Left ventricle myocardium inferior (tissue), 1 donor: ENCODE measurements around the gene SEC14L5. TPM values are rescaled to one million over a fixed set of nuclear protein-coding genes. Genes with fewer than 3 reads are reported as not detected.

Experiments
- DNase-seq: peaks from one replicate; pipeline ENCODE4 v3.0.0-alpha.2; 2020
- H3K27ac ChIP-seq: fragments of 200-600 bp; replicated peaks from 2 replicates; pipeline ENCODE4 v1.8.0; 2021
- H3K27me3 ChIP-seq: fragments of 200-600 bp; 2 replicates; pipeline ENCODE4 v1.8.0; 2021; ENCODE audit warnings: low read depth
- H3K36me3 ChIP-seq: fragments of 200-600 bp; 2 replicates; pipeline ENCODE4 v1.8.0; 2021
- H3K4me1 ChIP-seq: fragments of 200-600 bp; 2 replicates; pipeline ENCODE4 v1.8.0; 2021
- H3K4me3 ChIP-seq: fragments of 200-600 bp; 2 replicates; pipeline ENCODE4 v1.8.0; 2021; ENCODE audit warnings: mild to moderate bottlenecking, moderate library complexity
- H3K9me3 ChIP-seq: fragments of 200-600 bp; replicated peaks from 2 replicates; pipeline ENCODE4 v1.8.0; 2021
- CTCF ChIP-seq: fragments of 200-600 bp; IDR thresholded peaks from 2 replicates; pipeline ENCODE4 v1.8.0; 2021; ENCODE audit warnings: antibody characterized with exemption, mild to moderate bottlenecking, borderline replicate concordance
- intact Hi-C: fragments of 100-400 bp; cut with micrococcal nuclease; formaldehyde crosslinking; loops from one replicate; pipeline ENCODE4 v1.11.0; 2022
- total RNA-seq: library from RNA; stranded (reverse); fragmentation: NEBNext Ultra II Directional; extraction: Animal tissue kit (Norgen Biotek cat#: 25700); gene quantifications from one replicate; pipeline ENCODE4 v1.2.1, GENCODE V29; 2021
- donor health status: DM: no; HTN: yes; CAD: no; lungs with severe emphysema.

The SEC14L5 gene
- total RNA-seq, 1 donor from 2014 or later = 15.5 TPM

- no peak for DNase-seq
- intact Hi-C loops = no loop called here
- peak overlapping the region; percentile 17 for H3K27ac ChIP-seq
Observed at GRCh38 chr16:5018793-5019192, 60.7 kb downstream of the SEC14L5 start.

GRCh38 chr16:5019775-5020174, 61.6 kb downstream of the SEC14L5 start:
- Histone ChIP-seq H3K9me3 (no peaks in the 10 kb centered on the region), H3K4me3 (no peak overlapping the region), H3K4me1 (peaks cover 5% of the 10 kb centered on the region), H3K27ac (no peak overlapping the region), H3K27me3 (no peaks in the 10 kb centered on the region), H3K36me3 (no peaks in the 10 kb centered on the region)
- no peak for DNase-seq
- intact Hi-C loops = no loop called here
- TF ChIP-seq CTCF = no peak

More at GRCh38 chr16:5018793-5019192, 60.7 kb downstream of the SEC14L5 start:
- H3K4me3 ChIP-seq = no peak overlapping the region
- no peaks in the 10 kb centered on the region for H3K4me1 ChIP-seq
- H3K36me3 ChIP-seq = no peaks in the 10 kb centered on the region
- no peak for TF ChIP-seq CTCF
- no peaks in the 10 kb centered on the region for H3K27me3 ChIP-seq
- no peaks in the 10 kb centered on the region for H3K9me3 ChIP-seq

DNA sequence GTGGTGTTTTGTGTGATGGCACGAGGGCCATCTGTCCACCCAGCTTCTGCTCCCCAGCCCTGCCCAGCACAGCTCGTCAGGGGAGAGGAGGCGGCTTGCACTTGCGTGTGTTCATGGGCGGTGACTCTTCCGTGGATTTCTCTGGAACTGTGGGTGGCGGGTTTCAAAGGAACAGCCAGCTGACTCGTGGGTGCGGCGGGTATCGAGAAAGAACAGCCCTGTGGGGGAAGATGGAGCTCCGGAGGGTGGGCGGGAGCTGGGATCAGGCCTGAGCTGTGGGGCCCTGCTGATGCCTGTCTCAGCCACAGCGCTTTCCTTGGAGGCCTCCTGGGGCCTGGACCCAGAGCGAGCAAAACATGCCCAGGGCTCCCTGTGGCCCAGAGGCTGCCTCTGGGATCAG, 62.4 kb downstream of the SEC14L5 start:
- TF ChIP-seq CTCF = no peak

DNA sequence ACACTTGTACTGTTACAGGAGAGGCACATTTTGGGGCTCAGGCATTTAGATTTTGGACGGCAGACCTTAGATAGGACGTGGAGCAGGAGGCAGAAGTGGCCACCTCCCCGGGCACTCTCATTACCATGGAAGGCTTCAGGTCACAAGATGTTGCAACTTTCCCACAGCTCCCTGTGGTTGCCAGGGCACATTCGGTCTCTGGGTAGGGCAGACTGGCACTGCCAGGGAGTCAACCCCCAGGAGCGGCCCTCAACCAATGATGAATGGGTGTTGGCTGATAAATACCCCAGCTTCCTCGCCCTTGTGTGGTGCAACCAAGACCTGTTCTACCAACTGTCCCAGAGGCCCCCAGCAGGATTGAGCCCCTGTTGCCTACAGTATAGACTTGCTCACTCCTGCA, 64.4 kb downstream of the SEC14L5 start:
- Histone ChIP-seq H3K27me3 (no peaks in the 10 kb centered on the region), H3K4me3 (no peak overlapping the region), H3K4me1 (peaks cover 10% of the 10 kb centered on the region), H3K27ac (no peak overlapping the region), H3K36me3 (peaks cover 5% of the 10 kb centered on the region), H3K9me3 (no peaks in the 10 kb centered on the region)
- TF ChIP-seq CTCF = no peak
- DNase-seq = no peak
- intact Hi-C loops = no loop called here

More for the DNA sequence above, 62.4 kb downstream of the SEC14L5 start:
- H3K4me3 ChIP-seq = no peak overlapping the region
- DNase-seq = no peak
- intact Hi-C loops = no loop called here
- H3K27me3 ChIP-seq = no peaks in the 10 kb centered on the region
- H3K4me1 ChIP-seq = peaks cover 10% of the 10 kb centered on the region
- H3K27ac ChIP-seq = no peak overlapping the region
- H3K9me3 ChIP-seq = no peaks in the 10 kb centered on the region
- no peaks in the 10 kb centered on the region for H3K36me3 ChIP-seq

DNA sequence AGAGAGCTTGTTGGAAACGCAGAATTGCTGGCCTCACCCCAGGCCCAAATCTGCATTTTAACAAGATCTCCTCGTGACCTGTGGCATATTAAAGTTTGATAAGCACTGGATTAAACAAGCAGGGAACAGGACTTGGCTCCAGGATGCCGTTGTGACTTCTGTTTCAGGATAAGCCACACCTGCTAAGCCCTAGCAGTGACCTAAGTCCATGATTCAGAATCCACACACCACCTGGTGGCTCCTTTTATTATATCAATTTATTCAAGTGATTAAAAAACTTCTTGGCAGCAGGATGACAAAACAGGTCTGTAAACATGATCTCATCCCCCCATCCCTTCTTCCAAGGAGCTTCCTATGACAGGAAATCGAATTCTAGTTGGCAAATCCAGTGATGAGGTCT, 66.5 kb downstream of the SEC14L5 start:
- Histone ChIP-seq H3K27ac (no peak overlapping the region), H3K27me3 (no peaks in the 10 kb centered on the region), H3K4me1 (peaks cover 10% of the 10 kb centered on the region), H3K9me3 (no peaks in the 10 kb centered on the region), H3K4me3 (no peak overlapping the region), H3K36me3 (peaks cover 16% of the 10 kb centered on the region)
- intact Hi-C loops = no loop called here
- no peak for DNase-seq
- peak; percentile 21 for TF ChIP-seq CTCF

DNA sequence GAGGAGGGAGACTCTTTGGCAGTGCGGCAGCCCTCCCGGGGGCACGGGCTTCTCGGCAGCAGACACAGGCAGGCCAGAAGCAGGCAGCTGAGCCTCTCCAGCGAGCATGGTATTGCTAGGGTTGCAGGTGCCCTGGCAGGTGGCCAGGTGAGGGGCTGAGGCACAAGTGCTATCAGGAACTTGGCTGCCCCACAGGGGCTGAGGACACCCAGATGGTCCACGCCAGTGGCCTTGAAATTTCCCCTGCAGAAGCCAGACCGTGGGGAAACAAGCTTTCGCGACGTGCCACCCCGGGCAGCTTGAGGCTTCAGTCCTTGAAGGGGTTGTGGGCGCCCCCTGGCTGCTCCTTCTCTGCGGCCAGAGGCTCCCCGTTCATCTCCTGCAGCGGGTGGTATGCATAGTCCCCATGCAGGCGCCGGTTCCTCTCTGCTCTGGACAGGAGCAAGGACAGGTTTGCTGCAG, 67.1 kb downstream of the SEC14L5 start:
- DNase-seq = peak; percentile 50

More for the DNA sequence above, 67.1 kb downstream of the SEC14L5 start:
- Histone ChIP-seq H3K27me3 (no peaks in the 10 kb centered on the region), H3K9me3 (no peaks in the 10 kb centered on the region), H3K36me3 (peaks cover 21% of the 10 kb centered on the region), H3K4me1 (peaks cover 10% of the 10 kb centered on the region), H3K4me3 (no peak overlapping the region), H3K27ac (no peak overlapping the region)
- intact Hi-C loops = no loop called here
- TF ChIP-seq CTCF = peak; percentile 52
